WERI-Rb-1 (cell line): ENCODE results near the gene ABHD1.
"Not testable (repeated sequence)": the region's sequence is repeated elsewhere in the genome, so short reads cannot be mapped to it uniquely, and the experiment has no call there.

Source experiments
- DNase-seq: peaks from one replicate; pipeline ENCODE4 v3.0.0-alpha.2; 2020
- H3K27ac ChIP-seq: fragments of 250-450 bp; sonication (Bioruptor Pico); 2 replicates; pipeline ENCODE4 v1.5.1; 2020; ENCODE audit warnings: mild to moderate bottlenecking, moderate library complexity
- H3K27me3 ChIP-seq: fragments of 250-450 bp; sonication (Bioruptor Pico); 2 replicates; pipeline ENCODE4 v1.5.1; 2021; ENCODE audit warnings: mild to moderate bottlenecking, low read depth, moderate library complexity; ENCODE audit not compliant: insufficient read depth, severe bottlenecking
- H3K36me3 ChIP-seq: fragments of 250-450 bp; sonication (Bioruptor Pico); 2 replicates; pipeline ENCODE4 v1.5.1; 2020; ENCODE audit warnings: mild to moderate bottlenecking, moderate library complexity
- H3K4me3 ChIP-seq: 2 replicates; pipeline ENCODE4 v1.5.1; 2011; ENCODE audit warnings: low read depth, mild to moderate bottlenecking, control low read depth, low read length
- H3K9me3 ChIP-seq: fragments of 250-450 bp; sonication (Bioruptor Pico); 2 replicates; pipeline ENCODE4 v1.5.1; 2021; ENCODE audit warnings: mild to moderate bottlenecking, moderate library complexity; ENCODE audit not compliant: severe bottlenecking
- CTCF ChIP-seq: IDR thresholded peaks from 2 replicates; pipeline ENCODE4 v1.5.1; 2011; ENCODE audit warnings: low read depth, mild to moderate bottlenecking, control low read depth, inconsistent platforms, low read length

Gene ABHD1

GRCh38 chr2:27123302-27124150 lies at the start of gene ABHD1:
Gene ABHD1 (plus strand): TSS chr2:27123815. CDS start chr2:27123949, 134 bp downstream.
- Histone ChIP-seq H3K27ac (peak within 1 kb of the TSS; percentile 25), H3K36me3 (no peaks in the 10 kb centered on the region), H3K4me3 (peak within 1 kb of the TSS; percentile 68), H3K27me3 (no peaks in the 10 kb centered on the region), H3K9me3 (no peaks in the 10 kb centered on the region)
- DNase-seq = peak; percentile 77
- 0 out of 2 replicates have a peak, but pooled peaks have one; percentile 14 for TF ChIP-seq CTCF

GRCh38 chr2:27074738-27075565 lies 48.7 kb upstream of the ABHD1 start:
- no peak overlapping the region for H3K27ac ChIP-seq
- DNase-seq = no peak

GRCh38 chr2:27075566-27075871 lies 48.1 kb upstream of the ABHD1 start:
- H3K36me3 ChIP-seq, H3K9me3 ChIP-seq, H3K27me3 ChIP-seq, DNase-seq, H3K4me3 ChIP-seq, H3K27ac ChIP-seq: not testable (repeated sequence)

More at GRCh38 chr2:27074738-27075565, 48.7 kb upstream of the ABHD1 start:
- TF ChIP-seq CTCF = no peak
- no peak overlapping the region for H3K4me3 ChIP-seq
- H3K36me3 ChIP-seq = peaks cover 6% of the 10 kb centered on the region
- H3K9me3 ChIP-seq = no peaks in the 10 kb centered on the region
- no peaks in the 10 kb centered on the region for H3K27me3 ChIP-seq

GRCh38 chr2:27076323-27076722 lies 47.3 kb upstream of the ABHD1 start:
- Histone ChIP-seq H3K4me3 (no peak overlapping the region), H3K27me3 (no peaks in the 10 kb centered on the region), H3K36me3 (no peaks in the 10 kb centered on the region; the same call in 1 of the 2 replicates), H3K27ac (no peak overlapping the region), H3K9me3 (no peaks in the 10 kb centered on the region)
- no peak for DNase-seq
- TF ChIP-seq CTCF = no peak

- peak overlapping the region; percentile 3; the same call in 1 of the 2 replicates for H3K27ac ChIP-seq
- H3K36me3 ChIP-seq = no peaks in the 10 kb centered on the region
- H3K27me3 ChIP-seq = no peaks in the 10 kb centered on the region
- H3K4me3 ChIP-seq = no peak overlapping the region
- H3K9me3 ChIP-seq = no peaks in the 10 kb centered on the region
- no peak for DNase-seq
- no peak for TF ChIP-seq CTCF
Observed at GRCh38 chr2:27077231-27077630, 46.4 kb upstream of the ABHD1 start.
